Fibroblast of the aortic adventitia (primary cell): ENCODE results near the gene RASAL3. TPM values are rescaled to one million over a fixed set of nuclear protein-coding genes. Genes with fewer than 3 reads are reported as not detected.

ENCODE experiments used
- DNase-seq: peaks from one replicate; pipeline ENCODE4 v3.0.0-alpha.2; 2010; ENCODE audit warnings: low read depth
- H3K4me3 ChIP-seq: 2 replicates; pipeline ENCODE4 v1.5.1; 2011; ENCODE audit warnings: low read depth, mild to moderate bottlenecking, control low read depth, low read length, moderate library complexity
- CTCF ChIP-seq: IDR thresholded peaks from 2 replicates; pipeline ENCODE4 v1.5.1; 2011; ENCODE audit warnings: mild to moderate bottlenecking, low read length, control low read depth, inconsistent platforms; ENCODE audit not compliant: insufficient read depth
- total RNA-seq: library from RNA; depleted of rRNA; stranded (reverse); fragments of >200 nt; gene quantifications from 2 replicates; pipeline ENCODE4 v1.2.3, GENCODE V29; 2012; ENCODE audit warnings: low replicate concordance

Gene RASAL3
- total RNA-seq, 1 donor: not detected

GRCh38 chr19:15431396-15432017 is 32.8 kb downstream of the RASAL3 start:
- DNase-seq: no peak
- TF ChIP-seq CTCF: no peak

GRCh38 chr19:15430526-15431120 is 33.7 kb downstream of the RASAL3 start:
- H3K4me3 ChIP-seq: peak overlapping the region; percentile 83
- DNase-seq: no peak
- TF ChIP-seq CTCF: no peak

More at GRCh38 chr19:15431396-15432017, 32.8 kb downstream of the RASAL3 start:
- H3K4me3 ChIP-seq: peak overlapping the region; percentile 83

- H3K4me3 ChIP-seq: no peak overlapping the region
- TF ChIP-seq CTCF: no peak
- no peak for DNase-seq
Measured at GRCh38 chr19:15429825-15430467, 34.4 kb downstream of the RASAL3 start.

DNA sequence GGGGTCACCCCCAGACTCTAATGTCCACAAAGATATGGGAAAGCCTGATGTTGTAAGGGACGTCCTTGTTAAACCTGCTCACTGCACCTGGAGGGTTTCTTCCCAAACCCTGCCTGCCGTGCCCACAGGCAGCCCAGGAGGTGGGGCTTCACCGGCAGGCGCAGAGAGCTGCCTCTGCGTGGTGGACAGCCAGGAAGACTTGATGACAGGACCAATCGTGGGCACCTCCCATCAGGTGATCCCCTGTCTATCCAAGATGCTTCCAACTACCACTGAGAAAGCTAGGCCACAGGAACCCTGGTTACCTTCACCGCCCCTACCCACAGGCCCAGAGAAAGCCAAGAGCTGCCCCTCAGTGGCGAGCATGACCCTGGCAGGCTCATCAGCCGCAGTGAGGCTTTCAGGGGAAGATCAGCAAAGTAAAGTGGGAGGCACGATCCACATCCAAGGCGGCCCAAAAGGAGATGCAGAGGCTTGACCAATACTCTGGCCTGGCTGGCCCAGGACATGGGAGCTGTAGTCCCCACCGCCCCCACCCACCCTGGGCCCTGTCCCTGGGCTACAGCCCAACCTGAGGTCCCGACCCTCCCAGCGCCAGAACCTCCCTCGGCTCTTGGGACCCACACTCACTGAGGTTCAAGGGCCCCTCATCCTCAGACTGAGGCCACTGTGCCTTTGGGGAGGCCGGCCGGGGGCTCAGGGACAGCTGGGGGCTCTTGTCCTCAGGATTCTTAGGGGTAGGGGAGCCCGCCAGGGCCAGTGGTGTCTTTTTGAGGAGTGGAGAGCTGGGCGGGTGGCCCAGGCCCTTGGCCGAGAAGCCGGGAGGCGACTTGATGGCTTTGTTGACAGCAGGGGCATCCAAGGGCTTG is 35.2 kb downstream of the RASAL3 start:
- no peak for DNase-seq
- no peak overlapping the region for H3K4me3 ChIP-seq
- TF ChIP-seq CTCF: no peak

DNA sequence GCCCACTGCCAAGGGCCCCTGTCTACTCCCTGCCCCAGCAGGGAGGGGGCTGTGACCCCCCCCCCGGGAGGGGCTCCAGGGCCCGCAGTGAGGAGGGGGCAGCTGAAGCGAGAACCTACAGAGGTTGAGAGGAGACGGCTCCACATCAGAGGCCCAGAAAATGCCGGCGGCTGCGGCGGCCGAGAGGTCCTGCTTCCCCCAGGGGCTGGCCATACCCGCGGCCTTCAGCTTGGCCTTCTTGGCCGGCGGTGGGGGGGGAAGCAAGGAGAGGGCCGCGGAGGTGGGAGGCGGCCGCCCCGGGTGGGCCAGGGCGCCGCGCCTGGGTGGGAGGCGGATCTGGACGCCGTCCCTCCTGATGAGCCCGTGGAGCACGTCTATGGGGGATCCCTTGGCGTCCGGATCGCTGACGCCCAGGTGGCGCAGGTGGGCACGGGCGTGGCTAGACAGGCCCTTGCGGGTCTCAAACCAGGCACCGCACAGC is 36.3 kb downstream of the RASAL3 start:
- no peak overlapping the region for H3K4me3 ChIP-seq
- DNase-seq: no peak
- TF ChIP-seq CTCF: no peak

DNA sequence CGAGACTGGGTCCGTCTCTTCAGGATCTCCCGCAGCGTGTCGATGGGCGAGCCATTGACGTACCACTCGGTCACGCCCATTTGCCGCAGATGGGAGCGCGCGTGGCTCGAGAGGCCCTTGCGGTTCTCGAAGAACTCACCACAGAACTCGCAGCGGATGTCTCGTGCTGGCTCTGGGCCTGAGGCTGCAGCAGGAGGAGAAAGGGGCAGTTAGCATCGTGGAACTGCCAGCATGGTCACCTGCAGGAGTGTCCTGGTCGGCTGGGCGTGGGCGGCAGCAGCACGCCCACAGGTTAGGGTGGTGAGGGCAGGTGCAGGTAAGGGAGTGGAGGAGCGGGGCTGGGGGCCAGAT is 37.0 kb downstream of the RASAL3 start:
- DNase-seq: no peak
- no peak for TF ChIP-seq CTCF
- H3K4me3 ChIP-seq: no peak overlapping the region
